Sciatic nerve (tissue), 2 donors: ENCODE measurements around the gene LCMT1. TPM values are rescaled to one million over a fixed set of nuclear protein-coding genes. Genes with fewer than 3 reads are reported as not detected.
A peak's percentile ranks its signal among the peaks of the same experiment; 100 is the strongest.
"Not testable (repeated sequence)": the region's sequence is repeated elsewhere in the genome, so short reads cannot be mapped to it uniquely, and the experiment has no call there.

Experiments used
- ATAC-seq: fragments of 200-7000 bp; cut with Tn5 transposase; one replicate; pipeline ENCODE4 v1.9.1; 2020; ENCODE audit warnings: mild to moderate bottlenecking, moderate library complexity
- DNase-seq: peaks from one replicate; pipeline ENCODE4 v3.0.0-alpha.2; 2020; ENCODE audit warnings: low spot score
- intact Hi-C: fragments of 100-400 bp; cut with DNase I; formaldehyde crosslinking; loops from one replicate; pipeline ENCODE4 v1.14.2; 2022
- total RNA-seq: library from RNA; stranded (reverse); fragmentation: NEBNext Ultra II Directional; extraction: Animal tissue kit (Norgen Biotek cat#: 25700); gene quantifications from one replicate; pipeline ENCODE4 v1.2.1, GENCODE V29; 2021
- donor health status: DM: no; HTN: no; CAD: no.
- donor health status: DM: no; HTN: no; CAD: no.

Gene LCMT1
- 32.7 TPM for total RNA-seq

- ATAC-seq, result peak; percentile 95
- peak; percentile 92 for DNase-seq
- intact Hi-C loops, result no loop called here
Observed at GRCh38 chr16:25111403-25112166, at the start of gene LCMT1. Gene LCMT1 (plus strand): TSS chr16:25111742. CDS start chr16:25111884, 142 bp downstream.

- DNase-seq, result no peak
- intact Hi-C loops, result loop anchor here (10.0 kb wide), 1 partner anchor 162 kb away; no protein-coding TSS in a partner anchor
- ATAC-seq, result no peak
Observed at GRCh38 chr16:25063102-25063501, 48.4 kb upstream of the LCMT1 start.

GRCh38 chr16:25063865-25064264 is 47.7 kb upstream of the LCMT1 start:
- intact Hi-C loops, result loop anchor here (10.0 kb wide), 1 partner anchor 161 kb away; no protein-coding TSS in a partner anchor
- ATAC-seq, result no peak
- no peak for DNase-seq

- not testable (repeated sequence) for ATAC-seq, DNase-seq
- intact Hi-C loops, result loop anchor here (10.0 kb wide), 1 partner anchor 161 kb away; no protein-coding TSS in a partner anchor
Observed at GRCh38 chr16:25064281-25064680, 47.3 kb upstream of the LCMT1 start.

GRCh38 chr16:25064937-25065336 is 46.6 kb upstream of the LCMT1 start:
- ATAC-seq (no peak), DNase-seq (peak; percentile 65)
- intact Hi-C loops, result loop anchor here (10.0 kb wide), 1 partner anchor 160 kb away; no protein-coding TSS in a partner anchor

GRCh38 chr16:25065899-25066298 is 45.6 kb upstream of the LCMT1 start:
- intact Hi-C loops, result loop anchor here (10.0 kb wide), 1 partner anchor 159 kb away; no protein-coding TSS in a partner anchor
- ATAC-seq (peak; percentile 3), DNase-seq (no peak)

GRCh38 chr16:25066426-25066746 is 45.2 kb upstream of the LCMT1 start:
- DNase-seq (no peak), ATAC-seq (peak; percentile 35)
- intact Hi-C loops, result loop anchor here (10.0 kb wide), 1 partner anchor 158 kb away; no protein-coding TSS in a partner anchor

GRCh38 chr16:25066747-25067631 is 44.6 kb upstream of the LCMT1 start:
- ATAC-seq (peak; percentile 97), DNase-seq (peak; percentile 92)
- intact Hi-C loops, result loop anchor here (10.0 kb wide), 1 partner anchor 158 kb away; no protein-coding TSS in a partner anchor

GRCh38 chr16:25073854-25074253 is 37.7 kb upstream of the LCMT1 start:
- no peak for ATAC-seq
- intact Hi-C loops, result no loop called here

GRCh38 chr16:25078386-25078978 is 33.1 kb upstream of the LCMT1 start:
- no peak for DNase-seq
- ATAC-seq, result no peak
- intact Hi-C loops, result no loop called here

More at GRCh38 chr16:25073854-25074253, 37.7 kb upstream of the LCMT1 start:
- no peak for DNase-seq

GRCh38 chr16:25079637-25080378 is 31.7 kb upstream of the LCMT1 start:
- no peak for DNase-seq
- ATAC-seq, result no peak
- intact Hi-C loops, result no loop called here

GRCh38 chr16:25080420-25081131 is 31.0 kb upstream of the LCMT1 start:
- intact Hi-C loops, result no loop called here
- no peak for DNase-seq
- no peak for ATAC-seq

- no peak for DNase-seq
- no peak for ATAC-seq
- intact Hi-C loops, result no loop called here
Observed at GRCh38 chr16:25081702-25082101, 29.8 kb upstream of the LCMT1 start.

GRCh38 chr16:25083065-25083464 is 28.5 kb upstream of the LCMT1 start:
- no peak for DNase-seq
- no peak for ATAC-seq
- intact Hi-C loops, result no loop called here

- no peak for ATAC-seq
- no peak for DNase-seq
- intact Hi-C loops, result no loop called here
Observed at GRCh38 chr16:25083701-25084100, 27.8 kb upstream of the LCMT1 start.

GRCh38 chr16:25084797-25085196 is 26.7 kb upstream of the LCMT1 start:
- DNase-seq, result no peak
- intact Hi-C loops, result no loop called here
- ATAC-seq, result no peak

- DNase-seq (no peak), ATAC-seq (no peak)
- intact Hi-C loops, result no loop called here
Observed at GRCh38 chr16:25087761-25088160, 23.8 kb upstream of the LCMT1 start.

- intact Hi-C loops, result no loop called here
- ATAC-seq, result no peak
- no peak for DNase-seq
Observed at GRCh38 chr16:25089351-25089750, 22.2 kb upstream of the LCMT1 start.
